OCI-M2 (cell line): Measurements from ENCODE around the gene KCNE4.

Source experiments
- DNase-seq: peaks from one replicate; lab custom pipeline; 2025; ENCODE audit not compliant: unreplicated experiment; lab: John Stamatoyannopoulos, UW

Gene KCNE4, protein sequence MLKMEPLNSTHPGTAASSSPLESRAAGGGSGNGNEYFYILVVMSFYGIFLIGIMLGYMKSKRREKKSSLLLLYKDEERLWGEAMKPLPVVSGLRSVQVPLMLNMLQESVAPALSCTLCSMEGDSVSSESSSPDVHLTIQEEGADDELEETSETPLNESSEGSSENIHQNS

DNA sequence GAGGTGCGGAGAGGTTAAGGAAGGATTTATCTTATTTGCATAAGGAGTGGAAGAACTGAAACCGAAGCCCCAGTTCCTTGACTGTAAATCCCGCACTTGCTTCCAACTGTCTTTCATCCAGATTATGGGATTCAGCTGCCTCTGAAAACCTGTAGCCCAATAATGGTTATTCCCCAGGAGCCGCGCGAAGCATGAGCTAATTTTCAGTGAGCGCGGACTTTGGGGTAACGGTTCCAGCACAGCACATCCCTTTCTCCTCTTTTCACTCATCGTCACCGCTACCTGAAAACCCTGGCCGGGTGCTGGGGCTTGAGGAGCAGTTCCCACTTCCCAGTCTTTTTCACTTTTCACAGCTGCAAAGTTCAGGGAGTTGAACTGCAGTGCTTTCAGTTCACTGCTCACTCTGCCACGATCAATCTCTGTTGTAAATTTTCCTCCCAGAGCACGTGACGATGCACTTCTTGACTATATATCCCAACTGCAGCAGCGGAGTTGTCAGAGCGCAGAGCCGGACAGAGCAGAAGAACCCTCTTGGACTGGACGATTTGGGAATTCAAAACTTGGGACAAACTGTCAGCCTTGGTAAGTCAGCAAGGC, at the start of gene KCNE4:
TSS of gene KCNE4 (plus strand) at position 498 of the 597 bp plus-strand sequence. CDS start 641 bp downstream, outside the sequence.
- DNase-seq = no peak

DNA sequence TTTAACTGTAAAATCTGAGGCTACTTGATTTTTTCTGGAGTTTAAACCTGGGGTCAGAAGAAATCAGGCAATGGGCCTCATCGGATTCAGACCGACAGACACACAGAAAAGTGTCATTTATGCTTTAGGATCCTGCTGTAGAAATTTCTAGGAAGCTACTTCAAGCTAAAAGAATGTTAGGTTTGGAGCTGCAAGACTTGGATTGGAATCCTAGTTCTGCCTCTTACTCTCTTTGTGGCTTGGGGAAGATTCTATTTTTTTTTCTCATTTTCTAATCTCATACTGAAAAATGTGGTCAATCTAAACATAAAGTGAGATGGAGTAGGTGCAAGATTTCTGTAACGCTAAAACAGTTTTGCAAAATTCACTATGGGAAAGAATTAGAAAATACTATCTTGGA, 48.8 kb upstream of the KCNE4 start:
- DNase-seq = no peak

DNA sequence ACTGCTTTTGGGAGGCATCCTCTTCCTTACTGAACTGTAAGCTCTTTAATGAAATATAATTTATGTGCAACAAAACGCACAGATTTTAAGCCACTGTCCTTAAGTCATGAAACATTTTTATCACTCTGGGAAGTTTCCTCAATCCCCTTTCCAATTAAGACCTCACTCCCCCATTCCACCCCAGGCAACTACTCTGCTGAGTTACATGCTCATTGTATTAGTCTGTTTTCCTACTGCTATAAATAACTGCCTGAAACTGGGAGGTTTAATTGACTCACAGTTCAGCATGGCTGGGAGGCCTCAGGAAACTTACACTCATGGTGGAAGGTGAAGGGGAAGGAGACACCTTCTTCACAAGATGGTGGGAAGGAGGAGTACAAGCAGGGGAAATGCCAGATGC, 46.5 kb upstream of the KCNE4 start:
- no peak for DNase-seq

DNA sequence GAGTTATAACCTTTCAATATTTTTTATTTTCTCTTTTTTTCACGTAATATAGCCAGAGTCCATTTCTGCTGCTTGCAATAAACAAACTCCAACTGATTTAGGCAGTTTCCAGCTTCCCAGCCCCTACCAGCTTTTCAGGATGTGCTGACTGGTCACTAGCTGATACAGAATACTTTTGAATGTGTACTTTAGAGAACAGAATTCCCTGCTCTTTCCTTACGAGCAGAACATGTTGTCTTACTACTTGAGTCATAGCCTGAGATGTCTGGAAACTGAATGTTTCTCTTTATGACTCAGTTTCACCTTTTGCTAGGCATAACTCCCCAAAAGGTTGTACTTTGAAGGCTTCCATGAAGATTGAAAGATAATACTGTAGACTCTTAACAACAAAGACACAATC, 44.5 kb upstream of the KCNE4 start:
- no peak for DNase-seq

DNA sequence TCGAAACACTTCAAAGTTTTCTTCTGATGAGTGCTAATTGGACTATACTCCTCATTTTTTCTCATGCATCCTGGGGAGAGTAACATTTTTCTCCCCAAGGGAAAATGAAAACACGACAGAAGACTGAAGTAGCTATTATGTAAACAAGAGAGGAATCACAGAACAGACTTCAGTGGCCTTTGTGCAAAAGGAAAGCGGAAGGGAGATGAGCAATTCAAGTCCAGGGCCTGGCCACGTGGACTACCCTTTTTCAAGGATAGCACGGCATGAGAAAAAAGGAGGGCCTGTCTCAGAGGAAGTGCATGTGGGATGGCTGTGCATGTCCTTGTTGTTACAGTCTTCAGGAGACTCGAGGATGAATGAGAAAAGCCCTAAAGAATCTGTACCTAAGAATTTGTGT, 43.8 kb upstream of the KCNE4 start:
- DNase-seq = no peak

DNA sequence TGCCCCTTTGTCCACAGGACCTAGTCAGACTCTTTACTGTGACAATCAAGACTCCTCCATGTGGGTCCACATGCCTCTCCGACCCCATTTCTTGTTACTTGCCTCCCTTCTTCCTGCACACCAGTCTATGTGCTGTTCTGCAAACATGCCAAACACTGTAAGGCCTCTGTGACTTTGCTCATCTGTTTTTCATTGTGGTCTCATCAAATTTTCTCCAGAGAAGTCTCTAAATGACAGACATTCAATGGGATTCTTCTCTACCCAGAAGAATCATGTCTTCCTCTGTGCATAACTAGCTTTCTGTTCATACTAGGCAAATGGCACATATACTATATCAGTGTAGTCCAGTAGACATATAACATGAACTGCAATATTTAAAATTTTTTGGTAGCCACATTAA, 43.0 kb upstream of the KCNE4 start:
- DNase-seq = no peak

DNA sequence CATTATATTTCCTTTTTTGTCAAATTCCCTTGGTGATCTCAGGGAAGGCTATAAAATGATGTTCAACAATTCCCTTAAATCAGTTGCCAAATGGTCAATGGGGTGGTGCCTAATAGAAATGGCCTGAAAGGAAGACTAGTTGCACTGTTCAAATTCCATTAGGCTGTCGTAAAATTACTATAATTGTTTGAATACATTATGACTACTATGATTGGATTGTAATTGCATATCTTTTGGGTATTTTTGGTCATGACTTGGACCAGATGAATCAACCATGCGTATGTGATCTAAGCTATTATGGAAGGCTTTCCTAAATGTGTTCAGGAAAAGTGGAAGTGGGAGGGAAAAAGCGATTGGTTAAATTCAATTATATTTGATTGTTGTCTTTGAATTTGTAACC, 41.3 kb upstream of the KCNE4 start:
- no peak for DNase-seq

DNA sequence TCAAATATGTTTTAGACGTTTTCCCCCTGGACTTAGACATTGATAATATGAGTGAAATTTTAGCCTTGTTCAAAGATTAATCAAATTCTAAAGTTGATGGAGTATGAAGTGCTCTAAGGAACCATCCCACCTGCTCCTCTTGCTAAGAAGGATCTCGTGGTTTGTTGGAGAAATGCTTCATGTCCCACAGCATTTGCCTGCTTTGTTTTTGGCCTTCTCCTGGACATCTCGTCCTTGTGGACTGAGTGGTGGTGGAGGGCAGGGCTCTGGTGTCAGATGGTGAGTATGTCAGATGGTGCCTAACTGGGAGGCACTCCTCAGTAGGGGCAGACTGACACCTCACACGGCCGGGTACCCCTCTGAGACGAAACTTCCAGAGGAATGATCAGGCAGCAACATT, 39.7 kb upstream of the KCNE4 start:
- DNase-seq = no peak

DNA sequence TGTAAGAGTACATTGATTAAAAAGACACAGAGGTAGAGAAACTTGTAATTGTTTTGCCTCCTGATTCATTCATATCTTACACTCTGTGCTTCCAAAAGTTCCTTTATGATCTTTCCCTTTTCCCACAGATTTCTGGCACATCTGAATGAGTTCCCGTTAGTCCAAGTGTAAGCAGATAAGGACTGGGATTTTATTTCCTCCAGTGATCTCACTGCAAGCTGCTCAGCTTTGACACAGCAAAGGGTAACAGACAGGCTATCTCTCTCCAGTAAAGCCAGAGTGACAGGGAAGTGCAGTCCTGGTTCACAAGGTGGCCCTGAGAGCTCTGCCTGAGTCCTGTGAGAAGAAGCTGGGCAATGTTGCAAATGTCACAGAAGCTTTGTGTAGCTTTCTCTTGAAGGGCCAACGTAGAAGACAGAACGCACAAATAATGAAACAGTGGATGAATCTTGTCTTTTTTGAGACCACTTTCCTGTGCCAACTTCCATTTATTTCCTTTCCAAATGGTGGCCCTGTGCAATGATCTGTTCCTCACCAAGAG, 32.5 kb upstream of the KCNE4 start:
- no peak for DNase-seq

DNA sequence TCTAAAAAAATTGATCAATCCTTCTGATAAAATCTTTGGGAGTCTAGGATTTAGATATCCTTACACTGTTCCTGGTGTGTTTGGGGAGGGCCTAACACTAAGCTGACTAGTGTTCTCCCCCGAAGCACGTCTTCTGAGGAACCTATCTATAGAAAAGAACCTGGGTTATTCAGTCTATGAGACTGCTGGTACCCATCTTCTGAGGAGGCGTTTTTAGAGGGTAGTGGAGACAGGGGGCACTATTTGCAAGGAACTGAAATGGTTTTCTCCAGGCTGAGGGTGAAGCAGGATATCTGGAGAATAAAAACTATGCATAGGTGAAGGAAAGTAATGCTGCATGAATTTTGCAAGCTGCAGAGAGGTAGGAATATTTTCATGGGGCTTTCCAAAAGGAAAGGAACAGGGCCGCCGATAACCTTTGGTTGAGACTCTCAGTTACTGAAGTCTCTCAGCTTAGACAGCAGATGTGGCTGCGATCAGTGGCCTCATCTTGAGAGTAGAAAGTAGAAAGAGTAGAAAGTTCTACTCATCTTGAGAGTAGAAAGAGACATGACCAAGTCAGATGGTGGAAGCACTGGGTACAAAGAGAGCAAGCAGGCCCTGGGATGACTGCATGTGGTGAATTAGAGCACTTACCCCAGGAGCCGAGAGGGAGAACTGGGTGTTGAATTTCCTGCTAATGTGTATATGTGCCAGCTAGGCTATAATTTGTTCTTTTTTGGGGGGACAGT, 31.8 kb upstream of the KCNE4 start:
- DNase-seq = no peak

DNA sequence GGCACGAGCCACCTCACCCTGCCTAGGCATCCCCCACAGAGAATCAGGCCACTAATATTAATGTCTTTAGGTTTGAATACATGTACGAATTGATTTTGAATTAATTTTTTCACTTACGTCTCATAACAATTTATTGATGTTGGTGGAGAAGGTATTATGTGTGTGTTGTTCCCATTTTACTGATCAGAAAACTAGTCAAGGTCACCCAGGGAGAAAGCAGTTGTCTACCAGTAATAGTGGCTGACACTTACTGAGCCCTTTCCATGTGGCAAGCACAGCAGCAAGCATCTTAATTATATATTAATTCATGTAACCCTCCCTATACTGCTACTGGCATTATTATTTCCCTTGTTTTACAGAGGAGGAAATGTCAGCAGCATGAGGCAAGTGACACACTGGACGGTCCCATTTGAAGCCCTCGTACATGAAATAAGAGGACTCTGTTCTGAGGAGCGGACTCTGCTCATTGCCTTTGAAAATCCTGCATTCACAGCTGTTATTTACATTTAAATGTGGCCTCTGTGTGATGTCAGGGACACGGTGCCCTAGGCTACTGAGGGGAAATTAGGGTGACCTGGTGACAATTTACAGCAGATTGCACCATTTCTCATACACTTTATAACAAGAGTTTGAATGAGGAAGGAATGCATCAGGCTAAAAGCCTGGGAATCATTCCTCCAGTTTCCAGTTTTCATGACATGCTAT, 30.9 kb upstream of the KCNE4 start:
- no peak for DNase-seq

DNA sequence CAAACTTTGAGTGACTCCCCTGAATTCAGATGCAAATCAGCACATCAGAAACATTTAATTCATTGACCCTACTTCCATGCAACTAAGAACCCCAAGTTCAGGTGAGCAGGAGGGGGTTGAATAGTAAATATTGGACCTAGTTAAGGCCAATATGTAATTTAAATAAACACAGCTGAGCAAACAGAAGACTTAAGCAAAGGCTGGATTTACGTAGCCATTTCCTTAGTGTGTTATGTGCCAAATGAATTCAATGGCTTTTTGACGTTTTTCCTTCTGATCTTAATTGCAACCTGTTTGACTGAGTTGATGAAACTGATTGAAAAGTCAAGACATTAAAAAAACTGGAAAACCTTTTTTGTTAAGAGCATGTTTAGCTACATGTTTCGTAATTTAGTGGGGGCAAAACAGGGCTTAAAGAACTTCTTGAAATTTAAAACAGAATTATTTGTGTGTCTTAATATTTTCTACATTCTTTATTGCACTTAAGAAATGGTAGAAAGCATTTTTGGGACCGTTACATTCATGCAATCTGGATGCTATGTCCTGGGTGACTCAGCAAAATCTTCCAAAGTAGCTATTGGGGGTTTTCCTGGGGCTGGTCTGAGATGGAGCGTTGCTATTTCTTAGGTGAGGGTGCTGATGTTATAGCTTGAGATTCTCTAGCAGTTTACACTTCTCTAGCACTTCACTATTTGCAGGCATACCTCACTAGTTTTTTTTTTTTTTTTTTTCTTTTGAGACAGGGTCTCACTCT, 25.5 kb upstream of the KCNE4 start:
- no peak for DNase-seq

DNA sequence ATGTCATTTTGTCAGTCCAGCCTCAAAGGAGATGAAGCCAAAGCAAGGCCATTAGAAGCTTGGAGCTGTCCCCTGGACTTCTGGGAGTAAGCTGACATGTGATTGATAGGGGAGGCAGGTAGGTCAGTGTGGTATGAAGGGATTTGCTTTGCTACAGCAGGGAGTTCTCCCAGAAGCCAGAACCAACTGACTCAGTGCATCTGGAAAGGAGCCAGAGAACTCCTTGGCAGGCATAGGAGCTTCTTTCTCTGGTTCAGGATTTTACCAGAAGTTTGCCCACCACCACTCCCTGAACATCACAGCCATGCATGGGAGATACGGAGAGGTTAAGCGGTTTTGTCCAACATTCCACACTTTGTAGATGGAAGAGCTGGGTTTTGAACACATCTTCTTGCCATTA, 24.5 kb upstream of the KCNE4 start:
- DNase-seq = no peak

DNA sequence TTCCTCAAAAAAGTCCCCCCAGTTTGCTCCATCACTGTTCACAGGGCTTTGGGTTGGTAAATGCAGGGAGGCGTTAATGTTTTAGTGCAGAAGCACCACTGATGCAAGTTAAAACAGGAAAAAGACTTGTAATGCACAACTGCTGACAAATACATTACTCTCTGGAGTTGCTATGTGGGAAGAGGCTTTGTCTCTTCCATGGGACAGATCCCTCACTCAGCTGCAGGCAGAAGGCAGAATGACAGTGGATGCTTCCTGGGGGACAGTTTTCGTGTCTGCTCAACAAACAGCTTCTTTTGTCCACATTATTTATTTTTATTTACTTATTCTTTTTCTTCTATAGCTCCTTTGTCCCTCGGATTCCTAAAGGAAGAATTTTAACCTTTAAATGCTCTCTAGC, 22.7 kb upstream of the KCNE4 start:
- DNase-seq = no peak

DNA sequence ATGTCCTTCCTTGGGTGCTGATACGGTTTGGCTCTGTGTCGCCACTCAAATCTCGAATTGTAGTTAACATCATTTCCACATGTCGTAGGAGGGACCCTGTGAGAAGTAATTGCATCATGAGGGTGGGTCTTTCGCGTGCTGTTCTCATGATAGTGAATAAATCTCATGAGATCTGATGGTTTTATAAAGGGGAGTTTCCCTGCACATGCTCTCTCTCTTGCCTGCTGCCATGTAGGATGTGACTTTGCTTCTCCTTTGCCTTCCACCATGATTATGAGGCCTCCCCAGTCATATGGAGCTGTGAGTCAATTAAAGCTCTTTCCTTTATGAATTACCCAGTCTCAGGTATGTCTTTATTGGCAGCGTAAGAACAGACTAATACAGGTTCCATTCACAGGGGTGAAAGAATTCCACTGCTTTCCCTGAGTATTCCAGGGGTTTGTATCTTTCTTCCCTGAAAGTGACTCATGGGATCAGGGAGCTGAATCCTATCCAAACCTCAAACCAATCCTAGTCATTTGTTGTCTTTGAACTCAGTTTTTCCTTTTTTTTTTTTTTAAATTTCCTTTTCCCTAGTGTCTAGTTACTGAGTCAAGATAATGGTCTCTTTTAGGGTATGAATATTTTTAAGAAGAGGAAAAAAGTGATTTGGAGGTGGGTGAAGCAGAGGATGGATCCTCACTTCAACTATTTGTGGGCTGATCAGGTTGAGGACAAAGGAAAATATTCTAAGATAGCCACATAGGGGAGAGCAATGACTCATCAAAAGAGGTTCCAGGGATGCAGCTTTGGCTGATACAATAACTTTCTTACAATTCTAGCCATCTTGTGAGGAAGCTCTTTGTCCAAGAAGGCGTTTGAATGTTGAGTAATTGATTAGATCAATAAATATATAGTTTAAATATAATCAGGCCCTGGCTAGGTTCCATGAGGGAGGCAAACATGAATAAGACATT, 19.5 kb upstream of the KCNE4 start:
- no peak for DNase-seq

DNA sequence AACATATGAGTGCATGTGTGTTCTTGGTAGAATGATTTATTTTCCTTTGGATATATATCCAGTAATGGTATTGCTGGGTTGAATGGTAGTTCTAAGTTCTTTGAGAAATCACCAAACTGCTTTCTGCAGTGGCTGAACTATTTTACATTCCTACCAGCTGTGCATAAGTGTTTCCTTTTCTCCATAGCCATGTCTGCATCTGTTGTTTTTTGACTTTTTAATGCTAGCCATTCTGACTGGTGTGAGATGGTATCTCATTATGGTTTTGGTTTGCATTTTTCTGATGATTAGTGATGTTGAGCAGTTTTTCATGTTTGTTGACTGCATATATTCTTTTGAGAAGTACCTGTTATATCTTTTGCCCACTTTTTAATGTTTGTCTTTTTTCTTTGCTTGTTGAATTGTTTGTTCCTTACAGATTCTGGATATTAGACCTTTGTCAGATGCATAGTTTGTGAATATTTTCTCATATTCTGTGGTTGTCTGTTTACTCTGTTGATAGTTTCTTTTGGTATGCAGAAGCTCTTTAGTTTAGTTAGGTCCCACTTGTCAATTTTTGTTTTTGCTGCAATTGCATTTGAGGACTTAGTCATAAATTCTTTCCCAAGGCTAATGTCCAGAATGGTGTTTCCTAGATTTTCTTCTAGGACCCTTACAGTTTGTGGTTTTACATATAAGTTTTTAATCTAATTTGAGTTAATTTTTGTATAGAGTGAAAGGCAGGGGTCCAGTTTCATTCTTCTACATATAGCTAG, 17.6 kb upstream of the KCNE4 start:
- DNase-seq = no peak

DNA sequence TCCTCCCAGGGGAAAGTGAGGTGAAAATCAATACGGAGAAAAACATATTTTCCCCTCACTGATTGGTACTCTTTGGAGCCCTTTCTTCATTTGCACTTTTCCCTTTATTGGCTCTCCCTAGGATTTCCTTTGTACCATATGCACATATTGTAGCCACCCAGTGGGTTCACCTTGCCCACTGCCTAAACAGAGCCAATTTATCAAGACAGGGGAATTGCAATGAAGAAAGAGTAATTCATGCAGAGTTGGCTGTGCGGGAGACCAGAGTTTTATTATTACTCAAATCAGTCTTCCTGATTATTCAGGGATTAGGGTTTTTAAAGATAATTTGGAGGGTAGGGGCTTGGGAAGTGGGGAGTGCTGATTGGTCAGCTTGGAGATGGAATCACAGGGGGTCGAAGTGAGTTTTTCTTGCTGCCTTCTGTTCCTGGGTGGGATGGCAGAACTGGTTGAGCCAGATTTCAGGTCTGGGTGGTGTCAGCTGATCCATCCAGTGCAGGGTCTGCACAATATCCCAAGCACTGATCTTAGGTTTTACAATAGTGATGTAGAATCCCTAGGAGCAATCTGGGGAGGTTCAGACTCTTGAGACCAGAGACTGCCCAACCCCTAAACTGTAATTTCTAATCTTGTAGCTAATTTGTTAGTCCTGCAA, 15.1 kb upstream of the KCNE4 start:
- DNase-seq = no peak

DNA sequence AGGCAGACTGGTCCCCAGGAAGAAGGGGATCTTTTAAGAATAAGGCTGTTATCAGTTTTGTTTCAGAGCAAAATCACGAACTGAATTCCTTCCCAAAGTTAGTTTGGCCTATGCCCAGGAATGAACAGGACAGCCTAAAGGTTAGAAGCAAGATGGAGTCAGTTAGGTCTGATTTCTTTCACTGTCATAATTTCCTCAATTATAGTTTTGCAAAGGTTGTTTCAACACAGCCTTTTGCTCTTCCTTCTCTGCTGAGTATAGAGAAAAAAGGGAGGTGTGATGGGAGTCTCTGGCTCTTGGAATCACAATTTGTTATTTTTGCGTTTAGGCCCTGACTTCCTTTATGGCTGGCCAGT, 14.6 kb upstream of the KCNE4 start:
- DNase-seq = no peak

DNA sequence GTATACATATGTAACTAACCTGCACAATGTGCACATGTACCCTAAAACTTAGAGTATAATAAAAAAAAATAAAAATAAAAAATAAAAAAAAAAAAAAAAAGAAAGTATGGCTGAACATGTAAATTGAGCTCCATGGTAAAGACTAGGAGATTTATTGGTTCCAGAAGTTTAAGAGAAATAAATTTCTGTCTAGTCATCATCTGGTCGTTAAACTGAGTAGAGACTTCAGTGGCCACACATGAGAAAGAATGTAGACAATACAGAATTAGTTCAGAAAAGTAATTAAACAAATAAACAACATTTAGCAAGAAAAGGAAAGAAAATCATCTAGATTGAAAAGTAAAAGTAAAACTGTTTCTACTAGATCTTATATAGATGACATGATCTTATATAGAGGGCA, 12.4 kb upstream of the KCNE4 start:
- DNase-seq = no peak
